HepG2 (cell line): ENCODE results near the gene BBS5. TPM values are rescaled to one million over a fixed set of nuclear protein-coding genes. Genes with fewer than 3 reads are reported as not detected.

Experiments
- ATAC-seq: fragments of 200-7000 bp; cut with Tn5 transposase; 3 replicates; pipeline ENCODE4 v1.9.1; 2020; ENCODE audit warnings: mild to moderate bottlenecking, moderate library complexity
- BruUV-seq: library from RNA; stranded (reverse); fragments of 400-500 nt; replicated peaks from 2 replicates; lab custom pipeline; 2021; lab: Mats Ljungman, UMichigan
- CTCF ChIA-PET: fragments of 300-600 bp; formaldehyde crosslinking; extraction: SDS; loops from one replicate; lab custom pipeline; 2021; ENCODE audit warnings: low total read pairs, inconsistent platforms, low intra/inter-chr PET ratio; lab: Yijun Ruan, JAX
- POLR2A ChIA-PET: fragments of 350-600 bp; sonication (Branson Sonifier 250); formaldehyde crosslinking; loops from one replicate; lab custom pipeline; 2020; ENCODE audit warnings: antibody characterized with exemption, inconsistent platforms; lab: Yijun Ruan, JAX
- DNase-seq: peaks from one replicate; pipeline ENCODE4 v3.0.0-alpha.2; 2015; ENCODE audit warnings: low spot score
- FAIRE-seq: peaks from 3 replicates; lab custom pipeline; 2011; peaks lifted over from hg19 to GRCh38; lab: Jason Lieb, UNC
- H2AFZ ChIP-seq: one replicate; pipeline ENCODE4 v1.6.1; 2011; ENCODE audit warnings: low read length, inconsistent platforms
- H3K27ac ChIP-seq: fragments of 300-600 bp; 3 replicates; pipeline ENCODE4 v1.8.0; 2011; ENCODE audit warnings: mixed run types, mild to moderate bottlenecking, mixed read lengths, low read length, inconsistent platforms; ENCODE audit not compliant: insufficient read depth; ENCODE audit errors: extremely low read length
- H3K27me3 ChIP-seq, 2 experiments: fragments of 200-600 bp in 1 of 2; 2 replicates in 1 of 2; 3 replicates in 1 of 2; pipeline versions ENCODE4 v1.6.0 to v1.8.0; 2011; ENCODE audit warnings: low read length in 2 of 2, mild to moderate bottlenecking in 2 of 2, moderate library complexity in 2 of 2, inconsistent platforms in 1 of 2; ENCODE audit not compliant: insufficient read depth in 2 of 2, control insufficient read depth in 1 of 2
- H3K36me3 ChIP-seq, 2 experiments: fragments of 200-600 bp in 1 of 2; replicated peaks in 1 of 2; 2 replicates in 1 of 2; 3 replicates in 1 of 2; pipeline versions ENCODE4 v1.5.1 to v1.8.0; 2011; ENCODE audit warnings: low read length in 2 of 2, inconsistent platforms in 1 of 2; ENCODE audit not compliant: insufficient read depth in 2 of 2, control insufficient read depth in 1 of 2
- H3K4me1 ChIP-seq: 2 replicates; pipeline ENCODE4 v1.5.1; 2012; ENCODE audit warnings: low read length, inconsistent platforms; ENCODE audit not compliant: insufficient read depth
- H3K4me2 ChIP-seq: 2 replicates; pipeline ENCODE4 v1.6.0; 2011; ENCODE audit warnings: low read depth, low read length, inconsistent platforms
- H3K4me3 ChIP-seq, 3 experiments: fragments of 200-600 bp in 1 of 3; sonication (generic), shearing (Covaris generic) in 1 of 3; replicated peaks in 1 of 3; 2 replicates each; pipeline ENCODE4 v1.5.1; 2011 to 2016; ENCODE audit warnings: low read length in 3 of 3, inconsistent platforms in 2 of 3, low read depth in 2 of 3, mild to moderate bottlenecking in 2 of 3, control low read depth in 1 of 3, mixed read lengths in 1 of 3; ENCODE audit not compliant: insufficient read depth in 1 of 3
- H3K79me2 ChIP-seq: one replicate; pipeline ENCODE4 v1.6.1; 2011; ENCODE audit warnings: low read length, inconsistent platforms; ENCODE audit not compliant: insufficient read depth
- H3K9ac ChIP-seq: 2 replicates; pipeline ENCODE4 v1.6.0; 2011; ENCODE audit warnings: mild to moderate bottlenecking, low read depth, low read length, inconsistent platforms; ENCODE audit not compliant: insufficient read depth
- H3K9me3 ChIP-seq: 2 replicates; pipeline ENCODE4 v1.5.1; 2012; ENCODE audit warnings: mild to moderate bottlenecking, low read length
- H4K20me1 ChIP-seq: 2 replicates; pipeline ENCODE4 v1.6.0; 2011; ENCODE audit warnings: inconsistent platforms, mild to moderate bottlenecking, low read length, moderate library complexity; ENCODE audit not compliant: insufficient read depth
- HNRNPL ChIP-seq: fragments of 200-400 bp; formaldehyde crosslinking; IDR thresholded peaks from 2 replicates; pipeline ENCODE4 v1.6.1; 2017; ENCODE audit warnings: mild to moderate bottlenecking, low read depth, low read length
- KDM5A ChIP-seq: fragments of 200-600 bp; sonication (generic); IDR thresholded peaks from 2 replicates; pipeline ENCODE4 v1.7.0; 2018; ENCODE audit warnings: antibody characterized with exemption, mild to moderate bottlenecking, low read length, borderline replicate concordance
- RARG ChIP-seq: sonication (generic); formaldehyde crosslinking; IDR thresholded peaks from 2 replicates; pipeline ENCODE4 v1.4.0; 2020; ENCODE audit warnings: low read depth, mild to moderate bottlenecking, missing genetic modification reagents
- RCOR2 ChIP-seq: IDR thresholded peaks from 2 replicates; pipeline ENCODE4 v1.6.1; 2016; ENCODE audit warnings: missing biosample characterization, missing genetic modification reagents
- SKI ChIP-seq: fragments of 450-650 bp; IDR thresholded peaks from one replicate; pipeline ENCODE4 v1.6.1; 2018; ENCODE audit warnings: mild to moderate bottlenecking; ENCODE audit not compliant: partially characterized antibody
- ZFP82 ChIP-seq: sonication (generic); formaldehyde crosslinking; IDR thresholded peaks from 2 replicates; pipeline ENCODE4 v1.5.1; 2020; ENCODE audit warnings: mild to moderate bottlenecking, missing genetic modification reagents, borderline replicate concordance
- ZKSCAN1 ChIP-seq: fragments of 150-350 bp; IDR thresholded peaks from 2 replicates; pipeline ENCODE4 v1.6.1; 2014; ENCODE audit warnings: low read length
- ZNF562 ChIP-seq: sonication (generic); formaldehyde crosslinking; IDR thresholded peaks from 2 replicates; pipeline ENCODE4 v1.8.0; 2022; ENCODE audit warnings: missing genetic modification reagents, borderline replicate concordance
- ZNF737 ChIP-seq: sonication (generic); formaldehyde crosslinking; IDR thresholded peaks from 2 replicates; pipeline ENCODE4 v1.5.0; 2020; ENCODE audit warnings: missing genetic modification reagents, mild to moderate bottlenecking, borderline replicate concordance
- WGBS: methylation state at CpG from one replicate; pipeline ENCODE4 v1.1.6; 2017; ENCODE audit warnings: low lambda C conversion rate; 5-methylcytosine and 5-hydroxymethylcytosine counted together
- in situ Hi-C: cut with HindIII; loops from 2 replicates; pipeline ENCODE4 v1.10.0; 2017; ENCODE audit warnings: low pct_unique_long_range_greater_than_20kb; ENCODE audit not compliant: extremely low pct_ligation_motif_present
- intact Hi-C: fragments of 100-400 bp; cut with micrococcal nuclease; formaldehyde crosslinking; loops from one replicate; pipeline ENCODE4 v1.10.0; 2022; ENCODE audit not compliant: unreplicated experiment
- polyA plus RNA-seq, 8 experiments: library from polyadenylated mRNA; depleted of rRNA in 3 of 8; stranded (reverse) in 7 of 8; unstranded in 1 of 8; fragments of >200 nt; fragmentation: Illumina TruSeq in 4 of 8; extraction: Trizol in 4 of 8; gene quantifications; 2 replicates each; pipeline versions ENCODE4 v1.2.1 to v1.2.3, GENCODE V29; 2011 to 2016; ENCODE audit warnings: low read depth in 4 of 8, missing spikeins in 1 of 8, mixed read lengths in 1 of 8; ENCODE audit not compliant: insufficient read depth in 1 of 8
- total RNA-seq, 5 experiments: library from RNA; depleted of rRNA; stranded (reverse); fragments of >200 nt; fragmentation: Illumina TruSeq; extraction: Trizol; gene quantifications; 2 replicates each; pipeline ENCODE4 v1.2.3, GENCODE V29; 2016; ENCODE audit warnings: low read depth in 1 of 5
- TF ChIP-seq, protein P1 (sequence below): sonication (generic); formaldehyde crosslinking; IDR thresholded peaks from 2 replicates; pipeline ENCODE4 v1.4.0; 2020; ENCODE audit warnings: missing genetic modification reagents
- TF ChIP-seq, protein P2 (sequence below): sonication (generic); formaldehyde crosslinking; IDR thresholded peaks from 2 replicates; pipeline ENCODE4 v1.8.1; 2023; ENCODE audit warnings: mild to moderate bottlenecking, missing genetic modification reagents
- TF ChIP-seq, protein P3 (sequence below): sonication (generic); formaldehyde crosslinking; conservative IDR thresholded peaks from 2 replicates; pipeline ENCODE4 v1.4.0; 2020; ENCODE audit warnings: mild to moderate bottlenecking, missing genetic modification reagents, moderate library complexity
- TF ChIP-seq, protein P4 (sequence below): sonication (generic); formaldehyde crosslinking; IDR thresholded peaks from 2 replicates; pipeline ENCODE4 v1.8.0; 2022; ENCODE audit warnings: mild to moderate bottlenecking, missing genetic modification reagents
- TF ChIP-seq, protein P5 (sequence below): sonication (generic); formaldehyde crosslinking; IDR thresholded peaks from 2 replicates; pipeline ENCODE4 v1.5.0; 2020; ENCODE audit warnings: mild to moderate bottlenecking, missing genetic modification reagents

BBS5 gene
- total and polyA plus RNA-seq, 2 of the 13 experiments (the other 11 are each of a cell fraction or from before 2014, with no cell fraction given), result 1.8 to 4.5 TPM

DNA sequence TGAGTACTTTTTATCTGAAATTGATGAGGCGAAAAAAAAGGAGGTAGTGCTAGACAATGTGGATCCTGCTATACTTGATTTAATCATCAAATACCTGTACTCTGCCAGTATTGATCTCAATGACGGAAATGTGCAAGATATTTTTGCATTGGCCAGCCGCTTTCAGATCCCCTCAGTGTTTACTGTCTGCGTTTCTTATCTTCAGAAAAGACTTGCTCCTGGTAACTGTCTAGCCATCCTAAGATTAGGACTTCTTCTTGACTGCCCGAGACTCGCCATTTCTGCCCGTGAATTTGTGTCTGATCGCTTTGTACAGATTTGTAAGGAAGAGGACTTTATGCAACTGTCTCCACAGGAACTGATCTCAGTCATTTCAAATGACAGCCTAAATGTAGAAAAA lies 30.7 kb downstream of the BBS5 start:
- Histone ChIP-seq H3K27ac (no peak overlapping the region), H3K79me2 (no peaks in the 10 kb centered on the region), H3K27me3 (no peaks in the 10 kb centered on the region), H3K4me2 (no peak overlapping the region), H3K4me1 (peaks cover 20% of the 10 kb centered on the region), H3K36me3 (no peaks in the 10 kb centered on the region), H3K4me3 (no peak overlapping the region), H3K9me3 (no peaks in the 10 kb centered on the region), H3K9ac (no peak overlapping the region), H2AFZ (no peak overlapping the region), H4K20me1 (no peaks in the 10 kb centered on the region)
- intact Hi-C loops (no loop called here), in situ Hi-C loops (no loop called here)
- no peak for FAIRE-seq
- DNase-seq, result no peak
- BruUV-seq, result no TSS peak
- WGBS, result 95% methylated on average over 8 of the region's 8 CpGs
- CTCF ChIA-PET, result no interaction called here
- POLR2A ChIA-PET, result no interaction called here
- ATAC-seq, result no peak
- TF ChIP-seq, protein P1, sequence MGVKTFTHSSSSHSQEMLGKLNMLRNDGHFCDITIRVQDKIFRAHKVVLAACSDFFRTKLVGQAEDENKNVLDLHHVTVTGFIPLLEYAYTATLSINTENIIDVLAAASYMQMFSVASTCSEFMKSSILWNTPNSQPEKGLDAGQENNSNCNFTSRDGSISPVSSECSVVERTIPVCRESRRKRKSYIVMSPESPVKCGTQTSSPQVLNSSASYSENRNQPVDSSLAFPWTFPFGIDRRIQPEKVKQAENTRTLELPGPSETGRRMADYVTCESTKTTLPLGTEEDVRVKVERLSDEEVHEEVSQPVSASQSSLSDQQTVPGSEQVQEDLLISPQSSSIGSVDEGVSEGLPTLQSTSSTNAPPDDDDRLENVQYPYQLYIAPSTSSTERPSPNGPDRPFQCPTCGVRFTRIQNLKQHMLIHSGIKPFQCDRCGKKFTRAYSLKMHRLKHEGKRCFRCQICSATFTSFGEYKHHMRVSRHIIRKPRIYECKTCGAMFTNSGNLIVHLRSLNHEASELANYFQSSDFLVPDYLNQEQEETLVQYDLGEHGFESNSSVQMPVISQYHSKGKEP (CRISPR knock-in tag), result no peak
- TF ChIP-seq ZNF562 (CRISPR knock-in tag) (no peak), ZFP82 (CRISPR knock-in tag) (no peak), ZKSCAN1 (no peak), HNRNPL (no peak), RCOR2 (CRISPR knock-in tag) (no peak), RARG (CRISPR knock-in tag) (no peak), KDM5A (no peak), ZNF737 (CRISPR knock-in tag) (no peak), SKI (no peak)
- TF ChIP-seq, protein P2, sequence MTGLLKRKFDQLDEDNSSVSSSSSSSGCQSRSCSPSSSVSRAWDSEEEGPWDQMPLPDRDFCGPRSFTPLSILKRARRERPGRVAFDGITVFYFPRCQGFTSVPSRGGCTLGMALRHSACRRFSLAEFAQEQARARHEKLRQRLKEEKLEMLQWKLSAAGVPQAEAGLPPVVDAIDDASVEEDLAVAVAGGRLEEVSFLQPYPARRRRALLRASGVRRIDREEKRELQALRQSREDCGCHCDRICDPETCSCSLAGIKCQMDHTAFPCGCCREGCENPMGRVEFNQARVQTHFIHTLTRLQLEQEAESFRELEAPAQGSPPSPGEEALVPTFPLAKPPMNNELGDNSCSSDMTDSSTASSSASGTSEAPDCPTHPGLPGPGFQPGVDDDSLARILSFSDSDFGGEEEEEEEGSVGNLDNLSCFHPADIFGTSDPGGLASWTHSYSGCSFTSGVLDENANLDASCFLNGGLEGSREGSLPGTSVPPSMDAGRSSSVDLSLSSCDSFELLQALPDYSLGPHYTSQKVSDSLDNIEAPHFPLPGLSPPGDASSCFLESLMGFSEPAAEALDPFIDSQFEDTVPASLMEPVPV (CRISPR knock-in tag), result no peak
- TF ChIP-seq, protein P3, sequence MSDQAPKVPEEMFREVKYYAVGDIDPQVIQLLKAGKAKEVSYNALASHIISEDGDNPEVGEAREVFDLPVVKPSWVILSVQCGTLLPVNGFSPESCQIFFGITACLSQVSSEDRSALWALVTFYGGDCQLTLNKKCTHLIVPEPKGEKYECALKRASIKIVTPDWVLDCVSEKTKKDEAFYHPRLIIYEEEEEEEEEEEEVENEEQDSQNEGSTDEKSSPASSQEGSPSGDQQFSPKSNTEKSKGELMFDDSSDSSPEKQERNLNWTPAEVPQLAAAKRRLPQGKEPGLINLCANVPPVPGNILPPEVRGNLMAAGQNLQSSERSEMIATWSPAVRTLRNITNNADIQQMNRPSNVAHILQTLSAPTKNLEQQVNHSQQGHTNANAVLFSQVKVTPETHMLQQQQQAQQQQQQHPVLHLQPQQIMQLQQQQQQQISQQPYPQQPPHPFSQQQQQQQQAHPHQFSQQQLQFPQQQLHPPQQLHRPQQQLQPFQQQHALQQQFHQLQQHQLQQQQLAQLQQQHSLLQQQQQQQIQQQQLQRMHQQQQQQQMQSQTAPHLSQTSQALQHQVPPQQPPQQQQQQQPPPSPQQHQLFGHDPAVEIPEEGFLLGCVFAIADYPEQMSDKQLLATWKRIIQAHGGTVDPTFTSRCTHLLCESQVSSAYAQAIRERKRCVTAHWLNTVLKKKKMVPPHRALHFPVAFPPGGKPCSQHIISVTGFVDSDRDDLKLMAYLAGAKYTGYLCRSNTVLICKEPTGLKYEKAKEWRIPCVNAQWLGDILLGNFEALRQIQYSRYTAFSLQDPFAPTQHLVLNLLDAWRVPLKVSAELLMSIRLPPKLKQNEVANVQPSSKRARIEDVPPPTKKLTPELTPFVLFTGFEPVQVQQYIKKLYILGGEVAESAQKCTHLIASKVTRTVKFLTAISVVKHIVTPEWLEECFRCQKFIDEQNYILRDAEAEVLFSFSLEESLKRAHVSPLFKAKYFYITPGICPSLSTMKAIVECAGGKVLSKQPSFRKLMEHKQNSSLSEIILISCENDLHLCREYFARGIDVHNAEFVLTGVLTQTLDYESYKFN (CRISPR knock-in tag), result no peak
- TF ChIP-seq, protein P4, sequence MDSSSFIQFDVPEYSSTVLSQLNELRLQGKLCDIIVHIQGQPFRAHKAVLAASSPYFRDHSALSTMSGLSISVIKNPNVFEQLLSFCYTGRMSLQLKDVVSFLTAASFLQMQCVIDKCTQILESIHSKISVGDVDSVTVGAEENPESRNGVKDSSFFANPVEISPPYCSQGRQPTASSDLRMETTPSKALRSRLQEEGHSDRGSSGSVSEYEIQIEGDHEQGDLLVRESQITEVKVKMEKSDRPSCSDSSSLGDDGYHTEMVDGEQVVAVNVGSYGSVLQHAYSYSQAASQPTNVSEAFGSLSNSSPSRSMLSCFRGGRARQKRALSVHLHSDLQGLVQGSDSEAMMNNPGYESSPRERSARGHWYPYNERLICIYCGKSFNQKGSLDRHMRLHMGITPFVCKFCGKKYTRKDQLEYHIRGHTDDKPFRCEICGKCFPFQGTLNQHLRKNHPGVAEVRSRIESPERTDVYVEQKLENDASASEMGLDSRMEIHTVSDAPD (CRISPR knock-in tag), result no peak
- TF ChIP-seq, protein P5, sequence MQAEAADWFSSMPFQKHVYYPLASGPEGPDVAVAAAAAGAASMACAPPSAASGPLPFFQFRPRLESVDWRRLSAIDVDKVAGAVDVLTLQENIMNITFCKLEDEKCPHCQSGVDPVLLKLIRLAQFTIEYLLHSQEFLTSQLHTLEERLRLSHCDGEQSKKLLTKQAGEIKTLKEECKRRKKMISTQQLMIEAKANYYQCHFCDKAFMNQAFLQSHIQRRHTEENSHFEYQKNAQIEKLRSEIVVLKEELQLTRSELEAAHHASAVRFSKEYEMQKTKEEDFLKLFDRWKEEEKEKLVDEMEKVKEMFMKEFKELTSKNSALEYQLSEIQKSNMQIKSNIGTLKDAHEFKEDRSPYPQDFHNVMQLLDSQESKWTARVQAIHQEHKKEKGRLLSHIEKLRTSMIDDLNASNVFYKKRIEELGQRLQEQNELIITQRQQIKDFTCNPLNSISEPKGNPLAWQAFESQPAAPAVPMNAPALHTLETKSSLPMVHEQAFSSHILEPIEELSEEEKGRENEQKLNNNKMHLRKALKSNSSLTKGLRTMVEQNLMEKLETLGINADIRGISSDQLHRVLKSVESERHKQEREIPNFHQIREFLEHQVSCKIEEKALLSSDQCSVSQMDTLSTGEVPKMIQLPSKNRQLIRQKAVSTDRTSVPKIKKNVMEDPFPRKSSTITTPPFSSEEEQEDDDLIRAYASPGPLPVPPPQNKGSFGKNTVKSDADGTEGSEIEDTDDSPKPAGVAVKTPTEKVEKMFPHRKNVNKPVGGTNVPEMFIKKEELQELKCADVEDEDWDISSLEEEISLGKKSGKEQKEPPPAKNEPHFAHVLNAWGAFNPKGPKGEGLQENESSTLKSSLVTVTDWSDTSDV (CRISPR knock-in tag), result no peak
